GM10248 (cell line): Measurements from ENCODE around the gene CCDC187.

Source experiments
- CTCF ChIA-PET: fragments of 300-600 bp; sonication (Branson Sonifier 250); formaldehyde crosslinking; extraction: SDS; loops from one replicate; lab custom pipeline; 2021; ENCODE audit warnings: antibody characterized with exemption; lab: Yijun Ruan, JAX
- POLR2A ChIA-PET: fragments of 350-650 bp; sonication (Branson Sonifier 250); formaldehyde crosslinking; extraction: SDS; loops from one replicate; lab custom pipeline; 2020; ENCODE audit warnings: antibody characterized with exemption; lab: Yijun Ruan, JAX
- DNase-seq: peaks from one replicate; pipeline ENCODE4 v3.0.0; 2012; ENCODE audit errors: extremely low spot score
- TF ChIP-seq, protein P1 (sequence below): IDR thresholded peaks from 2 replicates; pipeline ENCODE4 v1.5.1; 2012; ENCODE audit warnings: mild to moderate bottlenecking, low read depth; ENCODE audit errors: extremely low read depth, missing control alignments, control extremely low read depth

The CCDC187 gene

DNA sequence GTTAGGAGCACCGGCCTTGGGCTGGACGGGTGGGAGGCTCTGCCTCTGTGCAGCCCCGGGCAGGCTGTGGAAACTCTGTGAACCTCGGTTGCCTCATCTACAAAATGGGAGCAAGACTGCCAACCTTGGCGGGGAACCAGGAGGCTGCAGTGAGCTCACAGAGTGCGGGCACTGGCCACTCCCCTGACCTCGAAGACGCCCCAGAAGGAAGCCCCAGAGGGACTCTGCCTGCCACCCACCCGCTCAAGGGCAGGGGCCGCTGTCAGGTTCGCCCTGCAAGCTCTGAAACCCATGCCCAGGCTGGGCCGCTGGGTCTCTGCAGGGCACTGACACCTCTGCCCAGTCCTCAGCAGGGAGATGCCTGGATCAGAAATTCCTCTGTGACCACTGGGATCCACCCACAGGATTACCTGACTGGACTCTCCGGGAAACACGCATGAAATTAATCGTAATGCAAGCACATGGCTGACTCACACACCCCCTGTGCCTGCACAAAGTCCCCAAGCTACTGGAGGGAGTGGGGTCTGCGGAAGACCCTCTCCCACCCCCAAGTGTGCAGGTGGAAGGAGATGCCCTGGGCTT is 7.4 kb downstream of the CCDC187 start:
- ChIA-PET CTCF (interaction anchor here (1.8 kb wide), 1 partner anchor 12 kb away, joined by 4 read pairs; no protein-coding TSS in a partner anchor), POLR2A (no interaction called here)
- DNase-seq: no peak
- TF ChIP-seq, protein P1, sequence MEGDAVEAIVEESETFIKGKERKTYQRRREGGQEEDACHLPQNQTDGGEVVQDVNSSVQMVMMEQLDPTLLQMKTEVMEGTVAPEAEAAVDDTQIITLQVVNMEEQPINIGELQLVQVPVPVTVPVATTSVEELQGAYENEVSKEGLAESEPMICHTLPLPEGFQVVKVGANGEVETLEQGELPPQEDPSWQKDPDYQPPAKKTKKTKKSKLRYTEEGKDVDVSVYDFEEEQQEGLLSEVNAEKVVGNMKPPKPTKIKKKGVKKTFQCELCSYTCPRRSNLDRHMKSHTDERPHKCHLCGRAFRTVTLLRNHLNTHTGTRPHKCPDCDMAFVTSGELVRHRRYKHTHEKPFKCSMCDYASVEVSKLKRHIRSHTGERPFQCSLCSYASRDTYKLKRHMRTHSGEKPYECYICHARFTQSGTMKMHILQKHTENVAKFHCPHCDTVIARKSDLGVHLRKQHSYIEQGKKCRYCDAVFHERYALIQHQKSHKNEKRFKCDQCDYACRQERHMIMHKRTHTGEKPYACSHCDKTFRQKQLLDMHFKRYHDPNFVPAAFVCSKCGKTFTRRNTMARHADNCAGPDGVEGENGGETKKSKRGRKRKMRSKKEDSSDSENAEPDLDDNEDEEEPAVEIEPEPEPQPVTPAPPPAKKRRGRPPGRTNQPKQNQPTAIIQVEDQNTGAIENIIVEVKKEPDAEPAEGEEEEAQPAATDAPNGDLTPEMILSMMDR: no peak

DNA sequence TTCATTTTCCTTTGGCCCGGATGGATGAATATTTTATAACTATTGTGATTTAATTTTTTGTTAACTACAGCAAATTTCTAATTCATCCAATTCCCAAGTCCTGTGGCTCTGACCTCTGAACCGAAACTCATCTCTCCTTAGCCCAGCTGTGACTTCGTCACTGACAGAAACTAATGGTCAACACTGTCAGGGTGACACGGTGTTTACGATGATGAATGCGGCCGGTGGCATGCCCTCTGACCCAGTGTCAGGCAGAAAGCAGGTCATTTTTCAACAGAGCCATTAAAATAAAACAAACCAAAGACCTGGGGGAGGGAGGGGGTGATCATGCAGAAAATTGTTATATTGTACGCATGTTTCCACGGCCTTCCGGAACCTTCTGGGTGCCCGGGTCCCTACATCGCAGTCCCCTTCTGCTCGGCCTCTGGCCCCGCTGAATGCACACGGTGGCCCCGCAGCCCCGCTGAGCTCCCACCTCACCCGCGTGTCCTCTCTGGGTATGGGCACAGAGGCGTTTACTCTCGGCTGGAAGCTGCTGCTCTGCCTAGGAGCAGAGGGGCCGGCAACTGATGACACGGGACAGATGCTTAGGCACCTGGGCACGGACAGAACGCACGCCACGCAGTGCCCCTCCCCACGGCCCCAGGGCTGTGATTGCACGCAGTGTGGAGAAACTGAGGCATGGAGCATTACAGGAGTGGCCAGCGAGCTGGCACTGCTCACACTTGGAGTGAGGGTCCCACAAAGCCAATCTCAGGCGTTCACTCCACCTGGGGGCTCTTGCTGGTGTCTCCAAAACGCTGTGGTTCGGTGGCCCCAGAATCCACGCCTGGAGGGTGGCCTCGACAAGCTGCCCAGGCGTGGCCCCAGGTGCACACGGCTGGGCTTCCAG is 8.1 kb downstream of the CCDC187 start:
- TF ChIP-seq, protein P1: no peak
- POLR2A ChIA-PET: no interaction called here
- CTCF ChIA-PET: interaction anchor here (1.8 kb wide), 1 partner anchor 12 kb away, joined by 4 read pairs; no protein-coding TSS in a partner anchor
- no peak for DNase-seq

DNA sequence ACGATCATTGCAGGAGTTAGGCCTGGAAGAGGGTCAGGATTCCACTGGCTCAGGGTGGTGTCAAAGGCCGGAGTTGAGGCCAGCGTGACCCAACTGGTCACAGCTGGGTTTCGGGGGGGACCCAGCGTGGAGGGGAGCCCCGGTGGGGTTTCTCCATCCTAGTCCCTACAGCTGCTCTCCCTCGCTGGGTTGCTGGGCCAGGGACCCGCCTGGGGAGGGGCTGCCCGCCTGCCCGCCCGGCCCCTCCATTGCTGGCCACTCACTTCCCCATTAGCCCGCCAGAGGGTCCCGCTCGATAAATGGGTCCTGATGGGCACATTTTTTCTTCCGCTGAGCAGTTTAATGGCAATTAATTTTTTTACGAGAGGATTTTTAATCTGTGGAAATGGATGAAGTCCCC is 8.8 kb downstream of the CCDC187 start:
- TF ChIP-seq, protein P1: no peak
- CTCF ChIA-PET: no interaction called here
- DNase-seq: no peak
- POLR2A ChIA-PET: no interaction called here

DNA sequence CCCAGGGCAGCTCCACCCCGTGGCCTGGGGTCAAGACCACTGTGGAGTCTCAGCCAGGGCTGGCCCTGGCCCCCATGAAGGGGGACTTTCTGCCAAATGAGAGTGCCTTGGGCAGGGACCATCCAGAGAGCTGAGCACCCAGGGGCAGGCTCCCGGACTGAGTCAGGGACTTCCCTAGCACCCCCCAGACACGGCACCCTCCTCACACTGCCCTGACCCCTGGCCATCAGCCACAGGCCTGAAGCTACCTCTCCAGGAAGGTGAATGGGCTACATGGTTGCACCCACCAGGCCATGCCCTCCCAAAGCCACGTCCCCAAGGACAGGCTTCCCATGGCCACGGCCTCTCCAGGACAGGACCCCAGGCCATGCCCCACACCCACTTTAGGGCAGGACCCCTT is 9.5 kb downstream of the CCDC187 start:
- DNase-seq: no peak
- POLR2A ChIA-PET: no interaction called here
- CTCF ChIA-PET: no interaction called here
- TF ChIP-seq, protein P1: no peak

DNA sequence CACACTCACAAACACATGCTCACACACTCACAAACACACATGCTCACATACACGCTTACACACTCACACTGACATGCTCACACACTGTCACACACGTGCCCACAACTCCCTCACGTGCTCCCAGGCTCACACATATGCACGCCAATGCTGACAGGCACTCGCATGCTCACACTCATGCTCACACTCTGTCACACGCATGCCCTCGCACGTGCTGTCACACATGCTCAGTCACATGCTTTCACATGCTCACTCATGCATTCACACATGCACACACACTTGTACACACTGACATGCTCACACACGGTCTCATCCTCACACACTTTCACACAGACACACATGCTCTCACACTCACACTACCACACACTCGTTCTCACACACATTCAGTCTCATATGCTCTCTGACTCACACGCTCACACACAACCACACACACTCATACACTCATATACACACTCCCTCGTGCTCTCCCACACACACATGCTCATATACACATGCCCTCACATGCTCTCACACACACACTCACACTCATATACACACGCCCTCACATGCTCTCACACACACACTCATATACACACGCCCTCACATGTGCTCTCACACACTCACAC is 10.3 kb downstream of the CCDC187 start:
- no peak for DNase-seq
- ChIA-PET CTCF (no interaction called here), POLR2A (no interaction called here)
- TF ChIP-seq, protein P1: no peak

DNA sequence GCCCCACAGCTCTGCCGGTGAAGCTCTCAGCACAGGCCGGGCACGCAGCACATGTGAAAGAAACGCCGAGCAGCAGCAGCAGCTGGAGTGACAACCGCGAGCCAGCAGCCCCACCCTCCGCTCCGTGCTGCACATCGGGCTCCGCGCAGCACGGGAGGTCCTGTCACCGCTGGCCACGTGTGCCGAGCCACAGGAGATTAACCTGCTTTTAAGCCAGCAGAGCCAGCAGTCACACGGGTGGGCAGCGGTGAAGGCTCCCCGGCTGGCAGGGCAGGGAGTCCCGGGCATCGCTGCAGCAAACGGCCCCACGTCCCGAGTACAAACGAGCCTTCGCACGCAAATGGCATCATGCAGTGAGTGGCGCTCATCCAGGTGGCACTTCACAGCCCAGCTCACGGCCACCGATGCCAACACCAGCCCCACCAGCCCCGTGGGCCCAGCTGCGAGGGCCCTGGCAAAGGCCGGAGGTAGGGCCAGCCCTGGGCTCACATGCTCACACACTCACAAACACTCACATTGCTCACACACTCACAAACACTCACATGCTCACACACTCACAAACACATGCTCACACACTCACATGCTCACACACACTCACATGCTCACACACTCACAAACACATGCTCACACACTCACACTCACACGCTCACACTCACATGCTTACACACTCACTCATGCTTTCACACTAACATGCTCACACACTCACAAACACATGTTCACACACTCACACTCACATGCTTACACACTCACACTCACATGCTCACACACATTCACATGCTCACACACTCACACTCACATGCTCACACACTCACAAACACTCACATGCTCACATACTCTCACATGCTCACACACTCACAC is 11.1 kb downstream of the CCDC187 start:
- CTCF ChIA-PET: no interaction called here
- DNase-seq: no peak
- POLR2A ChIA-PET: no interaction called here
- TF ChIP-seq, protein P1: no peak
